ENCODE results near the gene THSD7A.

The THSD7A gene

DNA sequence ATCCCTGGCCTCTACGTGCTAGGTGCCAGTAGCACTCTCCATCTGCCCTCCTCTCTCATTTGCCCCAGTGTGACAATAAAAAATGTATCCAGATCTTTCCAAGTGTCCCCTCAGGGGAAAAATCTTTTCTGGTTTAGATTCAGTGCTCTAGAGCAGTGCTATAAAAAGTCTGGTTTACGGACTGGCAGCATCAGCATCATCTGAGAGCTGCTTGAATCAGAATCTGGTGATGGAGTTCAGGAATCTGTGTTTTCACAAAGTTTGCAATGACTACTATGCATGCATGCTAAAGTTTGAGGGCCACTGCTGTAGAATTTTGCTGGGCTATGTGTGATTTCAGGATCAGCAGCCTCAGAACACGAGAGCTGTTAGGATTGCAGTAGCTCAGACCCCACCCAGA lies 501.8 kb downstream of the THSD7A start:
- no peak overlapping the region for H3K27ac ChIP-seq (ENCODE audit: low read length)

DNA sequence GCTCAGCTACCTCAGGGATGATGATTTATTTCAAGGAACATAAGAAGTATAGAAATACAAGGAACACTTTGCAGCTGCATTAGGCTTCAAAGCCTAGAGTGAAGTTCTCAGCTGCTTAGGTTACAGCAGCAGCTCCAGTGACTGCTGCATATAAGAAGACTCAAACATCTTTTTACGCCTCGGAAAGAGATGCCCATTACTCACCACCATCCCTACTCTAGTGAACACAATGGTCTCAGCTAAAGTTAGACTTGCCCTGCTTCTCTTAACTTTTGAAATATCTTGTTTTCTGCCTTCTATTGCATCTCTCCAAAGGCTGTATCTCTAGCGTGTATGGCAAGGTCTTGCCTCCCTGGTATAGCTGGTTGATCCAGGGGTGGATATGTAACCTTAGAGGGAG lies 502.4 kb downstream of the THSD7A start:
- H3K4me1 ChIP-seq (ENCODE audit: low read length), result no peaks in the 10 kb centered on the region
- H3K79me2 ChIP-seq (ENCODE audit: low read length), result no peaks in the 10 kb centered on the region
- no peaks in the 10 kb centered on the region for H3K27me3 ChIP-seq (replicated peaks; ENCODE audit: insufficient read depth, low read length)
- no peak overlapping the region for H3K9ac ChIP-seq (ENCODE audit: low read length)
- no peaks in the 10 kb centered on the region for H3K9me2 ChIP-seq (replicated peaks; ENCODE audit: insufficient read depth, low read length)
- no peak overlapping the region for H3K4me2 ChIP-seq (ENCODE audit: low read depth, low read length)
- no peaks in the 10 kb centered on the region for H3F3A ChIP-seq (ENCODE audit: insufficient read depth, low read length)
- no peak for DNase-seq
- H4K20me1 ChIP-seq (ENCODE audit: insufficient read depth, low read length), result no peaks in the 10 kb centered on the region
- no peak overlapping the region for H3K4me3 ChIP-seq (ENCODE audit: low read length)
- H3K36me3 ChIP-seq (replicated peaks; ENCODE audit: insufficient read depth, low read length), result no peaks in the 10 kb centered on the region
- no peak for TF ChIP-seq EZH2phosphoT487 (IDR thresholded peaks at IDR 0.05; ENCODE audit: low read length)
- TF ChIP-seq, protein P1, sequence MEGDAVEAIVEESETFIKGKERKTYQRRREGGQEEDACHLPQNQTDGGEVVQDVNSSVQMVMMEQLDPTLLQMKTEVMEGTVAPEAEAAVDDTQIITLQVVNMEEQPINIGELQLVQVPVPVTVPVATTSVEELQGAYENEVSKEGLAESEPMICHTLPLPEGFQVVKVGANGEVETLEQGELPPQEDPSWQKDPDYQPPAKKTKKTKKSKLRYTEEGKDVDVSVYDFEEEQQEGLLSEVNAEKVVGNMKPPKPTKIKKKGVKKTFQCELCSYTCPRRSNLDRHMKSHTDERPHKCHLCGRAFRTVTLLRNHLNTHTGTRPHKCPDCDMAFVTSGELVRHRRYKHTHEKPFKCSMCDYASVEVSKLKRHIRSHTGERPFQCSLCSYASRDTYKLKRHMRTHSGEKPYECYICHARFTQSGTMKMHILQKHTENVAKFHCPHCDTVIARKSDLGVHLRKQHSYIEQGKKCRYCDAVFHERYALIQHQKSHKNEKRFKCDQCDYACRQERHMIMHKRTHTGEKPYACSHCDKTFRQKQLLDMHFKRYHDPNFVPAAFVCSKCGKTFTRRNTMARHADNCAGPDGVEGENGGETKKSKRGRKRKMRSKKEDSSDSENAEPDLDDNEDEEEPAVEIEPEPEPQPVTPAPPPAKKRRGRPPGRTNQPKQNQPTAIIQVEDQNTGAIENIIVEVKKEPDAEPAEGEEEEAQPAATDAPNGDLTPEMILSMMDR (IDR thresholded peaks at IDR 0.05; ENCODE audit: low read length), result no peak
- H3K9me3 ChIP-seq (replicated peaks; ENCODE audit: insufficient read depth, low read length), result no peaks in the 10 kb centered on the region
- no peak overlapping the region for H2AFZ ChIP-seq (ENCODE audit: low read length)
- no peak overlapping the region for H3K27ac ChIP-seq (ENCODE audit: low read length)

More for the DNA sequence above, 501.8 kb downstream of the THSD7A start:
- no peaks in the 10 kb centered on the region for H3K9me3 ChIP-seq (replicated peaks; ENCODE audit: insufficient read depth, low read length)
- H3K36me3 ChIP-seq (replicated peaks; ENCODE audit: insufficient read depth, low read length), result no peaks in the 10 kb centered on the region
- DNase-seq, result no peak
- H3K9me2 ChIP-seq (replicated peaks; ENCODE audit: insufficient read depth, low read length), result no peaks in the 10 kb centered on the region
- no peaks in the 10 kb centered on the region for H4K20me1 ChIP-seq (ENCODE audit: insufficient read depth, low read length)
- H3K79me2 ChIP-seq (ENCODE audit: low read length), result no peaks in the 10 kb centered on the region
- H3K9ac ChIP-seq (ENCODE audit: low read length), result no peak overlapping the region
- H3K27me3 ChIP-seq (replicated peaks; ENCODE audit: insufficient read depth, low read length), result no peaks in the 10 kb centered on the region
- H2AFZ ChIP-seq (ENCODE audit: low read length), result no peak overlapping the region
- H3K4me2 ChIP-seq (ENCODE audit: low read depth, low read length), result no peak overlapping the region
- no peaks in the 10 kb centered on the region for H3K4me1 ChIP-seq (ENCODE audit: low read length)
- H3F3A ChIP-seq (ENCODE audit: insufficient read depth, low read length), result no peaks in the 10 kb centered on the region
- no peak for TF ChIP-seq EZH2phosphoT487 (IDR thresholded peaks at IDR 0.05; ENCODE audit: low read length)
- no peak for TF ChIP-seq EZH2 (optimal IDR thresholded peaks at IDR 0.05; ENCODE audit: low read depth, low read length)
- TF ChIP-seq, protein P1 (IDR thresholded peaks at IDR 0.05; ENCODE audit: low read length), result no peak
- H3K4me3 ChIP-seq (ENCODE audit: low read length), result no peak overlapping the region

DNA sequence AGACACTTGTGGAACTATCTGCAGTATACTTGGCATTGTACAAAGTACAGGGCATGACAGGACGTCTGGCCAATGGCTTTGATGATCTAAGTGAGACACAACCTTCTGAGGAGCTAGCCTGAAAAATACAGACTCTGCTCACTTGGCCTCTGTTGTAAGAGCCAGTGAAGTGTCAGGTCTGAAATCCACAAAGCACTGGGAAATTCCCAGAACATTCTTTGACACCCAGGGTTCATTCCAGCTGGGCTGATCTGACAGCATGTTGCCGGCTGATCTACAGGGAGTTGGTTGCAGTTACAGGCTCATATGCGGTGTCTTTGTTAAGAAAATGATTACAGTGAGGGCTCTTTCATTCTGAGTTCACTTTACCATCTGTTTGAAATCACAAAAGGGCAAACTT lies 503.7 kb downstream of the THSD7A start:
- no peaks in the 10 kb centered on the region for H3K4me1 ChIP-seq (ENCODE audit: low read length)
- H3K27ac ChIP-seq (ENCODE audit: low read length), result no peak overlapping the region
- DNase-seq, result no peak
- TF ChIP-seq, protein P1 (IDR thresholded peaks at IDR 0.05; ENCODE audit: low read length), result no peak
- TF ChIP-seq EZH2 (optimal IDR thresholded peaks at IDR 0.05; ENCODE audit: low read depth, low read length) (no peak), EZH2phosphoT487 (IDR thresholded peaks at IDR 0.05; ENCODE audit: low read length) (no peak)
- no peaks in the 10 kb centered on the region for H4K20me1 ChIP-seq (ENCODE audit: insufficient read depth, low read length)
- H3K4me3 ChIP-seq (ENCODE audit: low read length), result no peak overlapping the region
- H3K27me3 ChIP-seq (replicated peaks; ENCODE audit: insufficient read depth, low read length), result no peaks in the 10 kb centered on the region
- no peaks in the 10 kb centered on the region for H3K36me3 ChIP-seq (replicated peaks; ENCODE audit: insufficient read depth, low read length)
- no peaks in the 10 kb centered on the region for H3F3A ChIP-seq (ENCODE audit: insufficient read depth, low read length)
- H3K9me3 ChIP-seq (replicated peaks; ENCODE audit: insufficient read depth, low read length), result no peaks in the 10 kb centered on the region
- H3K9me2 ChIP-seq (replicated peaks; ENCODE audit: insufficient read depth, low read length), result no peaks in the 10 kb centered on the region; the same call in 1 of the 2 replicates
- no peak overlapping the region for H2AFZ ChIP-seq (ENCODE audit: low read length)
- no peak overlapping the region for H3K9ac ChIP-seq (ENCODE audit: low read length)
- no peak overlapping the region for H3K4me2 ChIP-seq (ENCODE audit: low read depth, low read length)
- no peaks in the 10 kb centered on the region for H3K79me2 ChIP-seq (ENCODE audit: low read length)
